Measurements from ENCODE around the gene CEBPA.
"Not testable (repeated sequence)": the region's sequence is repeated elsewhere in the genome, so short reads cannot be mapped to it uniquely, and the experiment has no call there.

CEBPA gene

DNA sequence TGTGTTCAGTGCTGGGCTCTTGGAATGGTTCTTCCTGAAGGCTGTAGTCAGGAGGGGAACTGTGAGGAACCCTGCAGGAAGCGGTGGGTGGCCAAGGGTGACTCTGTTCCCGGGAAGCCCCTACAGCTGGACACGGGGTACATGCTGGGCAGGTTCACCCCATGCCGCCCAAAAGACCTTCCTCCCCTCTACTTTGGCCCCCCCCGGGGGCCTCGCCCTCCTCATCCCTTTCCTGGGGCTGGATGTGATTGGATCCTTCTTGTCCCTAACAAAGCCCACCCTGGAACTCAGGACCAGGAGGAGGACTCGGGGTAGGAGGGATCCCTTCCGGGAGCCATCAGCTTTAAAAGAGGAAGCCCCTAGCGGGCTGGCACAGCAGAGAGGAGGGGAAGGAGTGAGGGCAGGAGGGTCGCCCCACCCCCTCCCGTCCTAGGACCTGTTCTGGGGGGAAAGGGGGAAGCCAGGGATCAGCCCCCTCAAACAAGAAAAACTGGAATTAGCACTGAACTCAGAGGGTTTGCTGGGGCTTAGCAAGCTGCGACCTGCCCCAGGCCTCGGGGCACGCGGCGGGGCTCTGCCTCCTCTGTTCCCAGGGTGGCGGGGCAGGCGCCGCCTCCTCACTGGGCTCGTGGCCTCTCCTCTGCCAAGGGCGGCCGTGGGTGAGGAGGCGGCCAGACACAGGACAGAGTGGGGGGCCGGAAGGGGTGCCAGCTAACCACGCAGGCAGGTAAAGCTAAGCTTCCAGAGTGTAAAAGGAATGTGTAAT lies 4.0 kb downstream of the CEBPA start:
- TF ChIP-seq, protein P1, sequence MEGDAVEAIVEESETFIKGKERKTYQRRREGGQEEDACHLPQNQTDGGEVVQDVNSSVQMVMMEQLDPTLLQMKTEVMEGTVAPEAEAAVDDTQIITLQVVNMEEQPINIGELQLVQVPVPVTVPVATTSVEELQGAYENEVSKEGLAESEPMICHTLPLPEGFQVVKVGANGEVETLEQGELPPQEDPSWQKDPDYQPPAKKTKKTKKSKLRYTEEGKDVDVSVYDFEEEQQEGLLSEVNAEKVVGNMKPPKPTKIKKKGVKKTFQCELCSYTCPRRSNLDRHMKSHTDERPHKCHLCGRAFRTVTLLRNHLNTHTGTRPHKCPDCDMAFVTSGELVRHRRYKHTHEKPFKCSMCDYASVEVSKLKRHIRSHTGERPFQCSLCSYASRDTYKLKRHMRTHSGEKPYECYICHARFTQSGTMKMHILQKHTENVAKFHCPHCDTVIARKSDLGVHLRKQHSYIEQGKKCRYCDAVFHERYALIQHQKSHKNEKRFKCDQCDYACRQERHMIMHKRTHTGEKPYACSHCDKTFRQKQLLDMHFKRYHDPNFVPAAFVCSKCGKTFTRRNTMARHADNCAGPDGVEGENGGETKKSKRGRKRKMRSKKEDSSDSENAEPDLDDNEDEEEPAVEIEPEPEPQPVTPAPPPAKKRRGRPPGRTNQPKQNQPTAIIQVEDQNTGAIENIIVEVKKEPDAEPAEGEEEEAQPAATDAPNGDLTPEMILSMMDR (IDR thresholded peaks at IDR 0.05): no peak
- no peaks in the 10 kb centered on the region for H3K36me3 ChIP-seq
- H3K4me1 ChIP-seq: peaks cover 0 to 46% (median 26%) of the 10 kb centered on the region in 4 donors
- intact Hi-C loops (cut with DNase I; ENCODE audit: low total_unique reads): no loop called here
- no peak overlapping the region for H3K4me3 ChIP-seq
- no peak overlapping the region for H3K27ac ChIP-seq
- no peak for DNase-seq
- peaks cover 0 to 56% of the 10 kb centered on the region in 2 donors for H3K27me3 ChIP-seq
- H3K9me3 ChIP-seq: no peaks in the 10 kb centered on the region

DNA sequence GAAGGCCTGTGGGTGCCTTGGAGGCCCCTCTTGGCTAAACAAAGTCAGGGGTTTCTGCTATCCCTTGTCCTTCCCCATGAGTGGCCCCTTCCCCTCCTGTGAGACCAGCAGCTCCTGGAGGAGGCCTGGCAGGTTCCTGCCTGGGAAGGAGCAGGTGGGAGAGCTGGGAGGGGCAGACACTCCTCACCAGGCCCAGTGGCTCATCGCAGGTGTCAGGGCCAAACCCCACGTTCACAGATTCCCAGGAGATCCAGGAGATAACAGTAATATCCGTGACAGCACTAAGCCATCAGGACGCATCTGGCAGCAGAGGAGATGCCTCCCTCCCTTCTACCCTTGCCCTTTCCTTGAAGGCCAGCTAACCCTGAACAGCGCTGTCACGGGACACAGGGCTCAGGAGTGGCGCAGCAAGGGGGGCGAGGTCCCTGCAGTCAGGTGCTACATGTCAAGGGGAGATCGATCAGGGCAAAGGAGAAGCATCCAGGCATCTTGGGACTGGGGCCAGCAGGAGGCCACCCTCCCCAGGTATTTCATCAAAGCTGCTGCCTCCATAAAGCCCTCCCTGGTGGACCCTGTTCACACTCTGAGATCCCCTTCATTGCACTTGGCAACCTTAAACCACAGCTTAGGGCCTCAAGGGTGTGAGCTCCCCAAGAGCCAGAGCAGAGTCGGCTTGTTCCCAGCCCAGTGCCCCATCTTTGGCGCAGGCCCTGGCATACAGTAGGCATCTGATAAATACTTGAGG lies 4.8 kb downstream of the CEBPA start:
- Histone ChIP-seq H3K36me3 (no peaks in the 10 kb centered on the region), H3K27me3 (peaks cover 0 to 56% of the 10 kb centered on the region in 2 donors), H3K4me3 (no peak overlapping the region), H3K27ac (no peak overlapping the region), H3K4me1 (peaks cover 0 to 40% (median 20%) of the 10 kb centered on the region in 4 donors), H3K9me3 (no peaks in the 10 kb centered on the region)
- no peak for DNase-seq
- TF ChIP-seq, protein P1 (IDR thresholded peaks at IDR 0.05): no peak
- intact Hi-C loops (cut with DNase I; ENCODE audit: low total_unique reads): no loop called here

DNA sequence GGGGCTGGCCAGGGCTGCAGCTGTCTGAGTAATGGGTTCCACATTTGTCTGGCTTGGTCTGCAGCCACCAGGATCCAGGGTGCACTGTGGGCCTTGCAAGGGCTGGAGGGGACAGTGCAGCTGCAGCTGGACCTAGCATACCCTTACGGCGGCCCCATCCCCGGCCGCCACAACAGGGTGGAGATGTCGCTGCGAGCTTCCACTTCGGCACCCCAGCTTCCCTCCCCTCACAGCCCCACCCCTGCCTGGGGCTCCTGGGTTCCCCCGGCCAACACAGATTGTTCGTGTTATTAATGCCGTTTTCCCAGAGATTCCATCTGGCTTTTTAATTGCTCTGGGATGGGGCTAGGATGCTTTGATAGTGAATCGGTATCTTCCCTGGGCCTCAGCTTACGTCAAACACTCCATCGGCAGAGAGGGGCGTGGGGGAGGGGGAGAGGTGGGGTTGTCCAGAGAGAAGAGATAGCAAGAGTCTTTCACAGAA lies 5.8 kb downstream of the CEBPA start:
- TF ChIP-seq, protein P1 (IDR thresholded peaks at IDR 0.05): no peak
- no peak overlapping the region for H3K4me3 ChIP-seq
- peak in 1 of 2 donors; percentile 12 for DNase-seq
- no peak overlapping the region for H3K27ac ChIP-seq
- H3K4me1 ChIP-seq: peaks cover 0 to 33% (median 15%) of the 10 kb centered on the region in 4 donors
- intact Hi-C loops (cut with DNase I; ENCODE audit: low total_unique reads): no loop called here
- H3K36me3 ChIP-seq: no peaks in the 10 kb centered on the region
- no peaks in the 10 kb centered on the region for H3K9me3 ChIP-seq
- H3K27me3 ChIP-seq: peaks cover 0 to 54% of the 10 kb centered on the region in 2 donors

DNA sequence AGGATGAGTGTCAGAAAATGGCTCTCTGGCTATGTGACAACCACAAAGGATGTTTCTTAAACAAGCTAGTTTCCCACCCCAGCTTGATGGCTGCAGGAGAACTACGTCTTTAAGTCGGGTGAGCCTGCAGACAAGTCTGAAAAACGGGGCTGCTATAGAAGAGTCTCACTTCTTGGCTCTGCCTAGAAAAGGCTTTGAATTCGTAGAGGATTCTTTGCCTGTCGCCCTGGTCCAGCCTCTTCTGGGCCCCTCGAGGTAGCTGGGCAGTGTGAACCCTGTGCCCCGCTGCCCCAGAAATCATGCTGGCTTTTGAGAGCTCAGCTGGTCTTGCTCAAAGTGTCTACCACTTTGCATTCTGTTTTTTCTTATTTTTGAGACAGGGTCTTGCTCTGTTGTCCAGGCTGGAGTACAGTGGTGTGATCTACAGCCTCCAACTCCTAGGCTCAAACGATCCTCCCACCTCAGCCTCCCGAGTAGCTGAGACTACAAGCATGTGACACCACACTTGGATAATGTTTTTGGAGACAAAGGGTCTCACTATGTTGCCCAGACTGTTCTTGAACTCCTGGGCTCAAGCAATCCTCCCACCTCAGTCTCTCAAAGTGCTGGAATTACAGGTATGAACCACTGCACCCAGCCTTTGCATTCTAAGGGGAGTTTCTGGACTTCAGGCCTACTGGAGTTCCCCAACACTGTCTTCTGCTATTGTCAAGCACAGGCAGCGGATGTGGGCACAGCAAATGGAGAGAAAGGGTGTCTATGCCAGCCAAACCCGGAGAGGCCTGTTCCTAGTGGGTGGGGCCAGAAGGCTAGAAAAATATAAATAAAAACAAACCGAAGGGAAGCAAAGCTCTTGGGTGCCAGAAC lies 6.5 kb downstream of the CEBPA start:
- H3K4me1 ChIP-seq: peaks cover 0 to 27% (median 10%) of the 10 kb centered on the region in 4 donors
- no peaks in the 10 kb centered on the region for H3K36me3 ChIP-seq
- no peak for DNase-seq
- H3K27ac ChIP-seq: no peak overlapping the region
- peaks cover 0 to 55% of the 10 kb centered on the region in 2 donors for H3K27me3 ChIP-seq
- H3K9me3 ChIP-seq: no peaks in the 10 kb centered on the region
- H3K4me3 ChIP-seq: no peak overlapping the region
- TF ChIP-seq, protein P1 (IDR thresholded peaks at IDR 0.05): no peak
- intact Hi-C loops (cut with DNase I; ENCODE audit: low total_unique reads): no loop called here

DNA sequence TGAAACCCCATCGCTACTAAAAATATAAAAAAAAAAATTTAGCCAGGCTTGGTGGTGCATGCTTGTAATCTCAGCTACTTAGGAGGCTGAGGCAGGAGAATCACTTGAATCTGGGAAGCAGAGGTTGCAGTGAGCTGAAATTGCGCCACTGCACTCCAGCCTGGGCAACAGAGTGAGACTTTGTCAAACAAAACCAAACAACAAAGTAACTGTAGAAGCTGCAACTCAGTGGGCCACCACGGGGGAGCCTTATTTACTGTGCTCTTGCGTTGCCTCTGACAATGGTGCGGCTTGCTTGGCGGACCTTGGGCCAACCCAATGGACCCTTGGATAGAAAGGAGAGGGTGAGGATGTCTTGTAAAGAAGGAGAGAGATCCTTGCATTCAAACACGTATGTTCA lies 7.3 kb downstream of the CEBPA start:
- intact Hi-C loops (cut with DNase I; ENCODE audit: low total_unique reads); H3K27ac ChIP-seq; H3K36me3 ChIP-seq; H3K9me3 ChIP-seq; H3K4me3 ChIP-seq: not testable (repeated sequence)
- Histone ChIP-seq H3K4me1 (peaks cover 0 to 18% (median 2%) of the 10 kb centered on the region in 4 donors), H3K27me3 (peaks cover 0 to 52% of the 10 kb centered on the region in 2 donors)
- peak in 1 of 2 donors; percentile 9 for DNase-seq

Data from tibial artery (tissue), 4 donors.